Muscle of arm (tissue), 12 donors: ENCODE data around the gene KRTAP5-5. TPM values are rescaled to one million over a fixed set of nuclear protein-coding genes. Genes with fewer than 3 reads are reported as not detected.

ENCODE experiments used
- DNase-seq: peaks from one replicate; pipeline ENCODE4 v3.0.0-alpha.2; 2013
- polyA plus RNA-seq, 12 donors: library from polyadenylated mRNA; unstranded; fragments of 120-200 nt; gene quantifications; one replicate each; pipeline ENCODE4 v1.2.1, GENCODE V29; 2013; ENCODE audit not compliant: insufficient read length in 12 of 12

The KRTAP5-5 gene
- polyA plus RNA-seq, 12 donors = not detected

DNA sequence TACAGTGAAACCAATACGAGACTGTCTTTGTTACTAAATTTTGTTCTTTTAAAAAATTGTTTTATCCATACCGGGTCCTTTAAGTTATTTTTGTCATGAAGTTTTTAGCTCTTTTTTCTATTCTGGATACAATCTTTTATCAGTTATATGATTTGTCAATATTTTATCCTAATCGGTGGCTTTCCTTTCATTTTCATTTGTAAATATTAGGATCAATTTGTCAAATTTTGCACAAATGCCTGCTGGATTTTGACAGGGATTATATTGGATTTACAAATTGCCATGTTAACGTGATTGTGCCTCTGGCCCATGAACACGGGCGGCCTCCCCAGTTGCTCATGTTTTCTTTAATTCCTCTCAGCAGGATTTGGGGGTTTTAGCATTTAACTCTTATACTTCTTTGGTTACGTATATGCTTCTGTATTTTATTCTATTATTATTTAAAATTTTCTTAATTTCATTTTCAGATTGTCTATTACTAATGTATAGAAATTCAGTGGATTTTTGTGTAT is 46.7 kb downstream of the KRTAP5-5 start:
- no peak for DNase-seq

DNA sequence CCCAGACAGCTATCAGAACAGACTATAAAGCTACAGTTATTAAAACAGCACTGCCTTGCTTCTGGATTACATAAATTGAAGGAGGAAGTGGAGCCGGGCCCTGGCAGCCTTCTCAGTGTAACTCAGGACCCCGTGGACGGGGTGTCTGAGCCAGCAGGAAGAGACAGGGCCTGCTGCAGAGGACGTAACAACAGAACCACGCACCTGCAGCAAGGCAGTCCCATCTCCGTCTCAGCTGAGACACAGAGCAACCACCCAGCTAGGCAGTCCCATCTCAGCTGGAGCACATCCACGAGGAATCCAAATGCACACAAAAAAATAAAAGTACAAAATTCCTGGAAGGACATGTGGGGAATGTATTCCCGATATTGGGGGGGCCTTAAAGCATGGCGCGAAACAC is 50.3 kb downstream of the KRTAP5-5 start:
- no peak for DNase-seq

Other genes starting within 250 kb of the KRTAP5-5 start
- 1 to 10 TPM in 7 of 12 donors, under 1 TPM in 3, not detected in 2; 0.59 to 2.6 (median 1.2) TPM for gene BRSK2, start 239.8 kb upstream of the KRTAP5-5 start, polyA plus RNA-seq
- 10 to 100 TPM in 11 of 12 donors, not detected in 1; 21.4 to 29.9 (median 23.6) TPM for gene MOB2, start 143.0 kb upstream of the KRTAP5-5 start, polyA plus RNA-seq
- gene DUSP8, start 57.5 kb upstream of the KRTAP5-5 start, polyA plus RNA-seq = 10 to 100 TPM in 11 of 12 donors, not detected in 1; 10.2 to 33.0 (median 17.7) TPM
- 1 to 10 TPM in 5 of 12 donors, under 1 TPM in 3, not detected in 4; 0.55 to 2.2 (median 1.4) TPM for gene KRTAP5-1, start 44.5 kb upstream of the KRTAP5-5 start, polyA plus RNA-seq
- gene KRTAP5-2, start 31.5 kb upstream of the KRTAP5-5 start, polyA plus RNA-seq = under 1 TPM in 1 of 12 donors, not detected in 11; 0.23 TPM
- gene KRTAP5-3, start 21.3 kb upstream of the KRTAP5-5 start, polyA plus RNA-seq = not detected
- not detected for gene KRTAP5-4, start 7.6 kb upstream of the KRTAP5-5 start, polyA plus RNA-seq
- under 1 TPM in 6 of 12 donors, not detected in 6; 0.36 to 0.82 (median 0.46) TPM for gene KRTAP5-6, start 67.4 kb downstream of the KRTAP5-5 start, polyA plus RNA-seq
- gene IFITM10, start 120.8 kb downstream of the KRTAP5-5 start, polyA plus RNA-seq = under 1 TPM in 9 of 12 donors, not detected in 3; 0.06 to 0.36 (median 0.17) TPM
- gene CTSD, start 134.2 kb downstream of the KRTAP5-5 start, polyA plus RNA-seq = 100 to 1,000 TPM in 3 of 12 donors, 10 to 100 TPM in 8, not detected in 1; 54.4 to 118 (median 79.9) TPM
- gene SYT8, start 205.2 kb downstream of the KRTAP5-5 start, polyA plus RNA-seq = 1 to 10 TPM in 3 of 12 donors, under 1 TPM in 7, not detected in 2; 0.20 to 4.9 (median 0.62) TPM
- 1,000 to 10,000 TPM; 1,241 to 4,224 (median 1,990) TPM for gene TNNI2, start 209.2 kb downstream of the KRTAP5-5 start, polyA plus RNA-seq
- gene LSP1, start 223.3 kb downstream of the KRTAP5-5 start, polyA plus RNA-seq = 10 to 100 TPM in 11 of 12 donors, not detected in 1; 18.6 to 79.7 (median 52.5) TPM